Measurements from ENCODE around the gene MYDGF.

Gene MYDGF

GRCh38 chr19:4657262-4657661 lies 12.9 kb downstream of the MYDGF start:
- H3K4me1 ChIP-seq (ENCODE audit: insufficient read depth, low read length, severe bottlenecking): peaks cover 15% of the 10 kb centered on the region
- H3K27ac ChIP-seq (ENCODE audit: low read depth, low read length, poor library complexity, severe bottlenecking): no peak overlapping the region
- H3K27me3 ChIP-seq (ENCODE audit: insufficient read depth, low read length): no peaks in the 10 kb centered on the region
- H3K4me3 ChIP-seq (ENCODE audit: low read depth, low read length, poor library complexity, severe bottlenecking): no peak overlapping the region
- no peaks in the 10 kb centered on the region for H3K79me2 ChIP-seq (ENCODE audit: insufficient read depth, low read length)
- no peak overlapping the region for H3K9ac ChIP-seq (ENCODE audit: low read length)
- no peaks in the 10 kb centered on the region for H3K9me3 ChIP-seq (ENCODE audit: low read length)
- H2AFZ ChIP-seq (ENCODE audit: low read length): no peak overlapping the region
- H3F3A ChIP-seq (ENCODE audit: insufficient read depth, low read length): no peaks in the 10 kb centered on the region
- no peak overlapping the region for H3K4me2 ChIP-seq (ENCODE audit: low read length)
- no peaks in the 10 kb centered on the region for H4K20me1 ChIP-seq (ENCODE audit: insufficient read depth, low read length)
- no peaks in the 10 kb centered on the region for H3K9me2 ChIP-seq (ENCODE audit: low read depth, low read length)
- H3K36me3 ChIP-seq (ENCODE audit: insufficient read depth, low read length): peaks cover 37% of the 10 kb centered on the region
- TF ChIP-seq, protein P1, sequence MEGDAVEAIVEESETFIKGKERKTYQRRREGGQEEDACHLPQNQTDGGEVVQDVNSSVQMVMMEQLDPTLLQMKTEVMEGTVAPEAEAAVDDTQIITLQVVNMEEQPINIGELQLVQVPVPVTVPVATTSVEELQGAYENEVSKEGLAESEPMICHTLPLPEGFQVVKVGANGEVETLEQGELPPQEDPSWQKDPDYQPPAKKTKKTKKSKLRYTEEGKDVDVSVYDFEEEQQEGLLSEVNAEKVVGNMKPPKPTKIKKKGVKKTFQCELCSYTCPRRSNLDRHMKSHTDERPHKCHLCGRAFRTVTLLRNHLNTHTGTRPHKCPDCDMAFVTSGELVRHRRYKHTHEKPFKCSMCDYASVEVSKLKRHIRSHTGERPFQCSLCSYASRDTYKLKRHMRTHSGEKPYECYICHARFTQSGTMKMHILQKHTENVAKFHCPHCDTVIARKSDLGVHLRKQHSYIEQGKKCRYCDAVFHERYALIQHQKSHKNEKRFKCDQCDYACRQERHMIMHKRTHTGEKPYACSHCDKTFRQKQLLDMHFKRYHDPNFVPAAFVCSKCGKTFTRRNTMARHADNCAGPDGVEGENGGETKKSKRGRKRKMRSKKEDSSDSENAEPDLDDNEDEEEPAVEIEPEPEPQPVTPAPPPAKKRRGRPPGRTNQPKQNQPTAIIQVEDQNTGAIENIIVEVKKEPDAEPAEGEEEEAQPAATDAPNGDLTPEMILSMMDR (IDR thresholded peaks at IDR 0.05; ENCODE audit: low read length): no peak
- TF ChIP-seq EZH2 (IDR thresholded peaks at IDR 0.05; ENCODE audit: borderline replicate concordance, low read length): no peak

GRCh38 chr19:4656102-4656501 lies 14.0 kb downstream of the MYDGF start:
- Histone ChIP-seq H3K9me2 (ENCODE audit: low read depth, low read length) (no peaks in the 10 kb centered on the region), H3K79me2 (ENCODE audit: insufficient read depth, low read length) (no peaks in the 10 kb centered on the region), H4K20me1 (ENCODE audit: insufficient read depth, low read length) (no peaks in the 10 kb centered on the region), H3K9ac (ENCODE audit: low read length) (no peak overlapping the region), H3K36me3 (ENCODE audit: insufficient read depth, low read length) (peaks cover 31% of the 10 kb centered on the region), H3K4me3 (ENCODE audit: low read depth, low read length, poor library complexity, severe bottlenecking) (no peak overlapping the region), H3K27ac (ENCODE audit: low read depth, low read length, poor library complexity, severe bottlenecking) (no peak overlapping the region), H3K9me3 (ENCODE audit: low read length) (no peaks in the 10 kb centered on the region), H3F3A (ENCODE audit: insufficient read depth, low read length) (no peaks in the 10 kb centered on the region), H3K27me3 (ENCODE audit: insufficient read depth, low read length) (no peaks in the 10 kb centered on the region), H2AFZ (ENCODE audit: low read length) (no peak overlapping the region), H3K4me1 (ENCODE audit: insufficient read depth, low read length, severe bottlenecking) (peaks cover 15% of the 10 kb centered on the region), H3K4me2 (ENCODE audit: low read length) (no peak overlapping the region)
- TF ChIP-seq EZH2 (IDR thresholded peaks at IDR 0.05; ENCODE audit: borderline replicate concordance, low read length): no peak
- TF ChIP-seq, protein P1 (IDR thresholded peaks at IDR 0.05; ENCODE audit: low read length): no peak

DNA sequence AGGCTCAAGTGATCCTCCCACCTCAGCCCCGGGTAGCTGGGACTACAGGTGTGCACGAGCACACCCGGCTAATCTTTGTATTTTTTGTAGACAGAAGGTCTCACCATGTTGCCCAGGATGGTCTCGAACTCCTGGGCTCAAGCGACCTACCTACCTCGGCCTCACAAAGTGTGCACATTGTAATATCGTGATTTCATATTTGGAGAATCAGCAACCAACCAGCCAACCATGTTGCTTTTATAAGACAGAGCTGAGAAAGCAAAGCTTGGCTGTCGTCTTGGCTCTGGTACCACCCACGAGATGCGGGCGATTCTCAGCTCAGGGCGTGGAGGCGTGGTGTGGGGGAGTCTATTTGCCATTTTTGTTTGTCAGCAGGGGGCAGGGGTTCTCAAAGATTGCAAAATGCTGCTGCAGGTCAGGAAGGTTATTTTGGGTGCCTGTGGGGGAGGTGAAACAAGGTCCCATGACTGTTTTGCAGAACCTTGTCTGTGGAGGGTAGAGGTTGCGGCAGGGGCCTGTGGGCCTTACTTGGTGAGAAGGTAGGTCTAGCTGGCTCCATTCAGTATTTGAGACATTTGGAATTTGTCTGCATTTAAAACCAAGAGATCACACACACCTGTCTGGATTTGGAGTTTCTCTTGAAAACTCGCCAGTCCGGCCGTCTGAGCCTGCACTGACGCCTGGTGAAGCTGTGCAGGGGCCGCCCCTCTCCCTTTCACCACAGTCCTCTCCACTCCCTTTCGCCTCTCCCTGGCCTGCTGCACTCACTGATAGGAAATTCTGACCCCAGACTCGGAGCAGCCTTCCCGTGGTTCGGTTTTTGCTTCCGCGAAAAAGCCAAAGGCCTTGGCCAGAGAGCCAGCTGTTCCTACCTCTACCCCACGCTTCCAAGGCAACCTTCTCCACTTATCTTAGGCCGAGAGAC lies 15.4 kb downstream of the MYDGF start:
- Histone ChIP-seq H3K9ac (ENCODE audit: low read length) (no peak overlapping the region; the same call in 1 of the 2 replicates), H4K20me1 (ENCODE audit: insufficient read depth, low read length) (no peaks in the 10 kb centered on the region)

More for the DNA sequence above, 15.4 kb downstream of the MYDGF start:
- Histone ChIP-seq H3K4me1 (ENCODE audit: insufficient read depth, low read length, severe bottlenecking) (peaks cover 15% of the 10 kb centered on the region), H3K27ac (ENCODE audit: low read depth, low read length, poor library complexity, severe bottlenecking) (peak overlapping the region; percentile 27), H3K9me2 (ENCODE audit: low read depth, low read length) (no peaks in the 10 kb centered on the region), H3K4me2 (ENCODE audit: low read length) (no peak overlapping the region), H3K9me3 (ENCODE audit: low read length) (no peaks in the 10 kb centered on the region), H3K36me3 (ENCODE audit: insufficient read depth, low read length) (peaks cover 18% of the 10 kb centered on the region), H3K4me3 (ENCODE audit: low read depth, low read length, poor library complexity, severe bottlenecking) (no peak overlapping the region), H2AFZ (ENCODE audit: low read length) (no peak overlapping the region), H3F3A (ENCODE audit: insufficient read depth, low read length) (no peaks in the 10 kb centered on the region), H3K27me3 (ENCODE audit: insufficient read depth, low read length) (no peaks in the 10 kb centered on the region), H3K79me2 (ENCODE audit: insufficient read depth, low read length) (no peaks in the 10 kb centered on the region)
- TF ChIP-seq, protein P1 (IDR thresholded peaks at IDR 0.05; ENCODE audit: low read length): peak; percentile 16; the same call in 1 of the 2 replicates
- no peak for TF ChIP-seq EZH2 (IDR thresholded peaks at IDR 0.05; ENCODE audit: borderline replicate concordance, low read length)

Measured in OCI-LY1 (cell line).